GM23248 (cell line): ENCODE results near the gene TNFRSF4.

ENCODE experiments used
- EZH2 ChIP-seq: fragments of 200-600 bp; sonication (generic); IDR thresholded peaks from 2 replicates; pipeline ENCODE4 v1.6.1; 2018; ENCODE audit warnings: antibody characterized with exemption, mild to moderate bottlenecking; ENCODE audit not compliant: insufficient read depth, poor library complexity, severe bottlenecking
- EZH2phosphoT487 ChIP-seq: fragments of 200-600 bp; sonication (generic); IDR thresholded peaks from 2 replicates; pipeline ENCODE4 v1.6.1; 2018; ENCODE audit warnings: antibody characterized with exemption, moderate library complexity, mild to moderate bottlenecking, low read depth; ENCODE audit not compliant: insufficient read depth

- no peak for TF ChIP-seq EZH2phosphoT487
- no peak for TF ChIP-seq EZH2
Observed at GRCh38 chr1:1194723-1195122, 19.2 kb downstream of the TNFRSF4 start.
